ENCODE measurements around the gene RAPGEF2. TPM values are rescaled to one million over a fixed set of nuclear protein-coding genes. Genes with fewer than 3 reads are reported as not detected.

RAPGEF2 gene
- total RNA-seq, 6 experiments from 2014 or later = 22.2 to 36.4 (median 31.5) TPM

DNA sequence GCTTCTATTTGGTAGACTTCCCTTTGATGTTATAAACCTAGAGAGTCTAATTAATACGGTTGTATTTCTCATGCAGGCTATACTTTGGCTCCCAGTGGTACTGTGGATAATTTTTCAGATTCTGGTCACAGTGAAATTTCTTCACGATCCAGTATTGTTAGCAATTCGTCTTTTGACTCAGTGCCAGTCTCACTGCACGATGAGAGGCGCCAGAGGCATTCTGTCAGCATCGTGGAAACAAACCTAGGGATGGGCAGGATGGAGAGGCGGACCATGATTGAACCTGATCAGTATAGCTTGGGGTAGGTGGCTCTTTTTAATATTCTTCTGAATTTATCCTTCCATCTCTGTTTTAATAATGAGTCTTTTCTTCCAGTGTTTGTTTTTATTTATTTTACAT, 249.7 kb downstream of the RAPGEF2 start:
- peaks cover 43% of the 10 kb centered on the region for H3K36me3 Mint-ChIP-seq (ENCODE audit: low read depth)
- H3K27me3 Mint-ChIP-seq (ENCODE audit: insufficient read depth) = peaks cover 2% of the 10 kb centered on the region; the same call in 1 of the 2 replicates
- peaks cover 14% of the 10 kb centered on the region for H3K4me1 Mint-ChIP-seq (ENCODE audit: low read depth)
- no peak overlapping the region for H3K27ac Mint-ChIP-seq
- TF ChIP-seq, protein P1, sequence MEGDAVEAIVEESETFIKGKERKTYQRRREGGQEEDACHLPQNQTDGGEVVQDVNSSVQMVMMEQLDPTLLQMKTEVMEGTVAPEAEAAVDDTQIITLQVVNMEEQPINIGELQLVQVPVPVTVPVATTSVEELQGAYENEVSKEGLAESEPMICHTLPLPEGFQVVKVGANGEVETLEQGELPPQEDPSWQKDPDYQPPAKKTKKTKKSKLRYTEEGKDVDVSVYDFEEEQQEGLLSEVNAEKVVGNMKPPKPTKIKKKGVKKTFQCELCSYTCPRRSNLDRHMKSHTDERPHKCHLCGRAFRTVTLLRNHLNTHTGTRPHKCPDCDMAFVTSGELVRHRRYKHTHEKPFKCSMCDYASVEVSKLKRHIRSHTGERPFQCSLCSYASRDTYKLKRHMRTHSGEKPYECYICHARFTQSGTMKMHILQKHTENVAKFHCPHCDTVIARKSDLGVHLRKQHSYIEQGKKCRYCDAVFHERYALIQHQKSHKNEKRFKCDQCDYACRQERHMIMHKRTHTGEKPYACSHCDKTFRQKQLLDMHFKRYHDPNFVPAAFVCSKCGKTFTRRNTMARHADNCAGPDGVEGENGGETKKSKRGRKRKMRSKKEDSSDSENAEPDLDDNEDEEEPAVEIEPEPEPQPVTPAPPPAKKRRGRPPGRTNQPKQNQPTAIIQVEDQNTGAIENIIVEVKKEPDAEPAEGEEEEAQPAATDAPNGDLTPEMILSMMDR (IDR thresholded peaks at IDR 0.05) = no peak
- no peak overlapping the region for H3K4me3 Mint-ChIP-seq
- H3K9me3 Mint-ChIP-seq = no peaks in the 10 kb centered on the region
- no peak for DNase-seq

DNA sequence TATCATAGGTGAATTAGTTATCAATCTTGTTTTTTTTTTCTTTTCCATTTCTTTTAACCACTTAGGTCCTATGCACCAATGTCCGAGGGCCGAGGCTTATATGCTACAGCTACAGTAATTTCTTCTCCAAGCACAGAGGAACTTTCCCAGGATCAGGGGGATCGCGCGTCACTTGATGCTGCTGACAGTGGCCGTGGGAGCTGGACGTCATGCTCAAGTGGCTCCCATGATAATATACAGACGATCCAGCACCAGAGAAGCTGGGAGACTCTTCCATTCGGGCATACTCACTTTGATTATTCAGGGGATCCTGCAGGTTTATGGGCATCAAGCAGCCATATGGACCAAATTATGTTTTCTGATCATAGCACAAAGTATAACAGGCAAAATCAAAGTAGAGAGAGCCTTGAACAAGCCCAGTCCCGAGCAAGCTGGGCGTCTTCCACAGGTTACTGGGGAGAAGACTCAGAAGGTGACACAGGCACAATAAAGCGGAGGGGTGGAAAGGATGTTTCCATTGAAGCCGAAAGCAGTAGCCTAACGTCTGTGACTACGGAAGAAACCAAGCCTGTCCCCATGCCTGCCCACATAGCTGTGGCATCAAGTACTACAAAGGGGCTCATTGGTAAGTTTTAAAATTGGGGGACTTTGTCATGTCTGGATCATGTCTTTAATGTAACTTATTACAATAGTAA, 250.7 kb downstream of the RAPGEF2 start:
- TF ChIP-seq, protein P1 (IDR thresholded peaks at IDR 0.05) = no peak
- Mint-ChIP-seq H3K27ac (no peak overlapping the region), H3K36me3 (ENCODE audit: low read depth) (peaks cover 35% of the 10 kb centered on the region), H3K9me3 (no peaks in the 10 kb centered on the region), H3K4me3 (no peak overlapping the region), H3K27me3 (ENCODE audit: insufficient read depth) (peaks cover 2% of the 10 kb centered on the region), H3K4me1 (ENCODE audit: low read depth) (peaks cover 23% of the 10 kb centered on the region)
- DNase-seq = no peak

DNA sequence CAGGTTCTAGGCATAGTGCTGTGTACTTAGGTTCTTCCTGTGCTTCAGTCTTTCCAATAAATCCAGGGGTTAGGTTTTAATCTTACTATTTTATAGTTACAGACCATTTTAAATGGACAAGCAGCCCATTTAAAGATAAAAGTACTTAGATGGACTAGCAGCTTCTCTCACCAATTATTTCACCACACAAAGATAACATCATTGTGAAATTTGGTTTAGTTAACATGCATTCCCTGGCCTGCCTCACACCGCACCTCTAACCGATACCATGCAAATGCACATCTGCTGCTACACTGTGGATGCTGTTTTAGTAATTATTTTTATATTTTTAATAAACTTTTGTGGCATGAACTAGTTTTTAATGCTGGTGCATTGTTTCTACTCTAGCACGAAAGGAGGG, 252.6 kb downstream of the RAPGEF2 start:
- TF ChIP-seq, protein P1 (IDR thresholded peaks at IDR 0.05) = no peak
- Mint-ChIP-seq H3K27me3 (ENCODE audit: insufficient read depth) (no peaks in the 10 kb centered on the region; the same call in 1 of the 2 replicates), H3K9me3 (no peaks in the 10 kb centered on the region), H3K4me3 (no peak overlapping the region), H3K36me3 (ENCODE audit: low read depth) (peaks cover 39% of the 10 kb centered on the region), H3K27ac (no peak overlapping the region), H3K4me1 (ENCODE audit: low read depth) (peaks cover 35% of the 10 kb centered on the region)
- DNase-seq = no peak

DNA sequence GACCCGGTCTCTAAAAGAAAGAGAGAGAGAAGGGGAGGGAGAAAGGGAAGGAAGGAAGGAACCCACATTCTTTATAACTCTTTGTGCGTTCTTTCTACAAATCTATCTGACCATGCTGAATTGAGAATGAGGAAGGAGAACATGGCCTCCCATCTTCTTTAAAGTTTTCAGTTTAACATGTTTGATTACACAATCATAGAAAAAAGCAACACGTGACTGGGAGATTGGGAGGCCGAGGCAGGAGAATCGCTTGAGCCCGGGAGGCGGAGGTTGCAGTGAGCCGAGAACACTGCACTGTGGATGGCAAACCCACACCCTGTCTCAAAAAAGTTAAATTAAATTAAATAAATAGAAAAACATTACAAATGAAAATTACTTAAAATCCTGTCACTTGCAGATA, 254.5 kb downstream of the RAPGEF2 start:
- no peak overlapping the region for H3K4me3 Mint-ChIP-seq
- peaks cover 50% of the 10 kb centered on the region for H3K4me1 Mint-ChIP-seq (ENCODE audit: low read depth)
- H3K27ac Mint-ChIP-seq = peak overlapping the region; percentile 51
- no peak for DNase-seq
- TF ChIP-seq, protein P1 (IDR thresholded peaks at IDR 0.05) = no peak
- H3K9me3 Mint-ChIP-seq = no peaks in the 10 kb centered on the region
- peaks cover 2% of the 10 kb centered on the region for H3K27me3 Mint-ChIP-seq (ENCODE audit: insufficient read depth)
- H3K36me3 Mint-ChIP-seq (ENCODE audit: low read depth) = peaks cover 48% of the 10 kb centered on the region

DNA sequence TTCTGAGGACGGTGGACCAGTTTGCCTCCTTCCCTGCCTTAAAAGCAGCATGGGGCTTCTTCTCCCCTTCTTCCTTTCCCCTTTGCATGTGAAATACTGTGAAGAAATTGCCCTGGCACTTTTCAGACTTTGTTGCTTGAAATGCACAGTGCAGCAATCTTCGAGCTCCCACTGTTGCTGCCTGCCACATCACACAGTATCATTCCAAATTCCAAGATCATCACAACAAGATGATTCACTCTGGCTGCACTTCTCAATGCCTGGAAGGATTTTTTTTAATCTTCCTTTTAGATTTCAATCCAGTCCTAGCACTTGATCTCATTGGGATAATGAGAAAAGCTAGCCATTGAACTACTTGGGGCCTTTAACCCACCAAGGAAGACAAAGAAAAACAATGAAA, 255.3 kb downstream of the RAPGEF2 start:
- peak; percentile 73 for DNase-seq
- peaks cover 2% of the 10 kb centered on the region for H3K27me3 Mint-ChIP-seq (ENCODE audit: insufficient read depth)
- peaks cover 53% of the 10 kb centered on the region for H3K4me1 Mint-ChIP-seq (ENCODE audit: low read depth)
- peak overlapping the region; percentile 93 for H3K27ac Mint-ChIP-seq
- no peaks in the 10 kb centered on the region for H3K9me3 Mint-ChIP-seq
- TF ChIP-seq, protein P1 (IDR thresholded peaks at IDR 0.05) = no peak
- peaks cover 51% of the 10 kb centered on the region for H3K36me3 Mint-ChIP-seq (ENCODE audit: low read depth)
- H3K4me3 Mint-ChIP-seq = peak overlapping the region; percentile 68
